Gastroesophageal sphincter (tissue), 2 donors: ENCODE data around the gene FAM120A.

ENCODE experiments used
- POLR2A ChIP-seq, 2 donors: fragments of 450-650 bp; IDR thresholded peaks; one replicate each; pipeline ENCODE4 v1.6.1; 2017; ENCODE audit warnings: antibody characterized with exemption in 2 of 2, mild to moderate bottlenecking in 2 of 2, moderate library complexity in 1 of 2
- POLR2AphosphoS5 ChIP-seq: sonication (generic); formaldehyde crosslinking; IDR thresholded peaks from one replicate; pipeline ENCODE4 v1.6.1; 2017; ENCODE audit warnings: antibody characterized with exemption

GRCh38 chr9:93450945-93451815, at the start of gene FAM120A:
- TF ChIP-seq POLR2AphosphoS5, result peak; percentile 60
- peak; percentile 96 for TF ChIP-seq POLR2A (IDR thresholded peaks at IDR 0.05)
